Activated naive CD4-positive, alpha-beta T cell treated with anti-CD3 and anti-CD28 coated beads for 36 hours (primary cell): Measurements from ENCODE around the gene DIO1. TPM values are rescaled to one million over a fixed set of nuclear protein-coding genes. Genes with fewer than 3 reads are reported as not detected.

Experiments
- CTCF ChIA-PET: fragments of 350-600 bp; sonication (Branson Sonifier 250); formaldehyde crosslinking; loops from one replicate; lab custom pipeline; 2021; ENCODE audit warnings: antibody characterized with exemption; lab: Charles Lee
- DNase-seq: peaks from one replicate; pipeline ENCODE4 v3.0.0-alpha.2; 2020
- H3K27ac Mint-ChIP-seq: one replicate; pipeline ENCODE4 v1.8.0; 2021; ENCODE audit warnings: mild to moderate bottlenecking, mixed read lengths
- H3K27me3 Mint-ChIP-seq: one replicate; pipeline ENCODE4 v1.8.0; 2021; ENCODE audit warnings: low read depth, mixed read lengths
- H3K36me3 Mint-ChIP-seq: one replicate; pipeline ENCODE4 v1.8.0; 2021; ENCODE audit warnings: low read depth, mixed read lengths
- H3K4me1 Mint-ChIP-seq: one replicate; pipeline ENCODE4 v1.8.0; 2021; ENCODE audit warnings: low read depth, mixed read lengths
- H3K4me3 Mint-ChIP-seq: one replicate; pipeline ENCODE4 v1.8.0; 2021; ENCODE audit warnings: mild to moderate bottlenecking, moderate library complexity, mixed read lengths
- H3K9me3 Mint-ChIP-seq: one replicate; pipeline ENCODE4 v1.8.0; 2021; ENCODE audit warnings: mixed read lengths
- intact Hi-C: fragments of 100-400 bp; cut with micrococcal nuclease; formaldehyde crosslinking; loops from one replicate; pipeline ENCODE4 v1.15.1; 2023
- total RNA-seq, 2 experiments: library from RNA; stranded (reverse); gene quantifications; one replicate each; pipeline ENCODE4 v1.2.3, GENCODE V29; 2021

Gene DIO1
- total RNA-seq, 2 experiments from 2014 or later, result not detected

DNA sequence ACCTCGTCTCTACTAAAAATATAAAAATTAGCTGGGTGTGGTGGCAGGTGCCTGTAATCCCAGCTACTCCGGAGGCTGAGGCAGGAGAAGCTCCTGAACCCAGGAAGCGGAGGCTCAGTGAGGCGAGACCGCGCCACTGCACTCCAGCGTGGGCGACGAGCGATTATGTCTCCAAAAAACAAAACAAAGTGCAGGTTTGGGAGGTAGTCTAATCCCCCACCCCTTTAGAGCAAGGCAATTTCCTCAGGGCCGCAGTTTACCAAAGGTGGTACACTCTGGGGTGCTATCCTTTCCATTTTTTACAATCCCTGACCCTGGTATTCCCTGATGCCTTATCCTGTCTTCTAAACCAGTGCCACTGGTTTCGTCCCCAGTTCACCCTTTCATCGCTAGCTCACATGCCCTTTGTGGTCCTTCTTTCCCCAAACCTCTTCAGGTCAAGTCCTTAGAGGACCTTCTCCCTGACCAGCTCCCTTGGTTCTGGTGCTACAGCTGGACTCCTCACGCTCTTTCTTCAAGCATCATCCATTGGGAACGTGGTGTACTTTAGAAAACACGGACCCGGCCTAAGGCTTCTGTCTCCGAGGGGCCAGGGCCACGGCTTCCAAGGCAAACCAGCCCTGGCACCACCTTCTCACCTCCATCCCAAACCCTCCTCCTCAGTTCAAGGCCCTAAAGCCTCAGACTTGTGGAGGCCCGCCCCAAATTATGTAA, 50.6 kb downstream of the DIO1 start:
- Mint-ChIP-seq H3K9me3 (no peaks in the 10 kb centered on the region), H3K4me3 (peak overlapping the region; percentile 90), H3K27ac (peak overlapping the region; percentile 87), H3K27me3 (no peaks in the 10 kb centered on the region), H3K36me3 (peaks cover 11% of the 10 kb centered on the region), H3K4me1 (peaks cover 47% of the 10 kb centered on the region)
- intact Hi-C loops, result loop anchor here (1.0 to 5.0 kb wide), 7 partner anchors 255 to 858 kb away; partner anchors contain the start of genes CZIB, MAGOH, TTC22 and TTC4
- peak; percentile 16 for DNase-seq
- CTCF ChIA-PET, result interaction anchor here (0.6 to 3.3 kb wide), 7 partner anchors 10 to 105 kb away, joined by 3 to 23 read pairs (median 4); no protein-coding TSS in a partner anchor

DNA sequence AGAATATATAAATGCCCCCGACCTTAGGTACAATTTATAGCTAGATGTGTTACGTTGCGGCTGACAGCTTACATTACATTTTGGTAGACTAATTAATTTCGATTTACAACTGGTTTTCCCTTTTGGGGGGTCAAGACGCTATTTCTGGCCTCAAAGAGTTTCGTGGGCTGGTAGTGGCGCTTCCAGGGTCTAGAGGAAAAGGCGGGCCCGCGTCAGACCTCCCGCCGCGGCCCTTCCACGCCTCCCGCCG, 51.1 kb downstream of the DIO1 start:
- Mint-ChIP-seq H3K36me3 (peaks cover 10% of the 10 kb centered on the region), H3K9me3 (no peaks in the 10 kb centered on the region), H3K27ac (peak overlapping the region; percentile 87), H3K4me1 (peaks cover 47% of the 10 kb centered on the region), H3K27me3 (no peaks in the 10 kb centered on the region), H3K4me3 (peak overlapping the region; percentile 90)
- DNase-seq, result no peak
- CTCF ChIA-PET, result interaction anchor here (1.0 to 3.3 kb wide), 7 partner anchors 9 to 105 kb away, joined by 3 to 23 read pairs (median 8); partner anchors contain the start of gene YIPF1
- intact Hi-C loops, result loop anchor here (1.0 to 5.0 kb wide), 7 partner anchors 254 to 857 kb away; partner anchors contain the start of genes CZIB, MAGOH, TTC22 and TTC4

DNA sequence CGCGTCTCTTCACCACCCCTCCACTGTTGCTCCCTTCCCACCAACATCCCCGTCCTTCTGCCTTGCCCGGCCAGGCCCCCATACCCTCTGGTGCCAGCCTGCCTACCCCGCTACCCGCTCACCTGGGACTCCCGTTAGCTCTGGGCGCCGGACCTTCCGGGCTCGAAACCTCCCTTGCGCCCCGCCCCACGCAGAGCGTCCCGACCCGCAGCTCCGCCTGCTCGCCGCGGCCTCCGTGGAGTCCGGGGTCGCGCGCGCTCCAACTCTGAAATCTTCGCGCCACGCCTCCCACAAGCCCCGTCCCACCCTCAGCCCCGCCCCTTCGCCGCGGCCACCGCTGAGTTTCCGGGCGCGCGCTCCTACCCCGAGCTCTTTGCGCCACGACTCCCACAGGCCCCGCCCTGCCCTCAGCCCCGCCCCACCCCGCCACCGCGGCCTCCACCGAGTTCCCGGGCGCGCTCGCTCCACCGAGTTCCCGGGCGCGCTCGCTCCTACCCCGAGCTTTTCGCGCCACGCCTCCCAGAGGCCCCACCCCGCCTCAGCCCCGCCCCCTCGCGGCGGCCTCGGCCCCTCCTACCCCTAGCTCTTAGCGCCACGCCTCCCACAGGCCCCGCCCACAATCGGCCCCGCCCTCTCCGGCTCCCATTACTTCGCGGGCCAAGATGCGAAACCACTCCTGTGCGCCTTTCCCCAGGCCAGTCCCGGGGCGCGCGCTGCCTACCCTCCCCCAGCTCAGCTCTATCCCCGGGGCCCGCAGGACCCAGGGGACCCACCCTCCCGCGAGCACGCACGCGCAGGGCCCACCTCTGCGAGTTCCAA, 51.7 kb downstream of the DIO1 start, which contains the start of gene IFT25:
TSS of gene IFT25 (minus strand) at position 267 of the 819 bp plus-strand sequence. CDS start 5,617 bp downstream, outside the sequence.
- peak within 1 kb of the TSS; percentile 87 for H3K27ac Mint-ChIP-seq
- peak within 1 kb of the TSS; percentile 90 for H3K4me3 Mint-ChIP-seq
- H3K36me3 Mint-ChIP-seq, result peaks cover 8% of the 10 kb centered on the region
- intact Hi-C loops, result loop anchor here (1.0 to 5.0 kb wide), 11 partner anchors 56 to 857 kb away; partner anchors contain the start of genes CZIB, MAGOH, NDC1 and PARS2
- H3K27me3 Mint-ChIP-seq, result no peaks in the 10 kb centered on the region
- DNase-seq, result peak; percentile 99
- peaks cover 45% of the 10 kb centered on the region for H3K4me1 Mint-ChIP-seq
- CTCF ChIA-PET, result interaction anchor here (1.0 to 3.3 kb wide), 8 partner anchors 11 to 104 kb away, joined by 3 to 23 read pairs (median 6); partner anchors contain the start of gene YIPF1
- no peaks in the 10 kb centered on the region for H3K9me3 Mint-ChIP-seq

DNA sequence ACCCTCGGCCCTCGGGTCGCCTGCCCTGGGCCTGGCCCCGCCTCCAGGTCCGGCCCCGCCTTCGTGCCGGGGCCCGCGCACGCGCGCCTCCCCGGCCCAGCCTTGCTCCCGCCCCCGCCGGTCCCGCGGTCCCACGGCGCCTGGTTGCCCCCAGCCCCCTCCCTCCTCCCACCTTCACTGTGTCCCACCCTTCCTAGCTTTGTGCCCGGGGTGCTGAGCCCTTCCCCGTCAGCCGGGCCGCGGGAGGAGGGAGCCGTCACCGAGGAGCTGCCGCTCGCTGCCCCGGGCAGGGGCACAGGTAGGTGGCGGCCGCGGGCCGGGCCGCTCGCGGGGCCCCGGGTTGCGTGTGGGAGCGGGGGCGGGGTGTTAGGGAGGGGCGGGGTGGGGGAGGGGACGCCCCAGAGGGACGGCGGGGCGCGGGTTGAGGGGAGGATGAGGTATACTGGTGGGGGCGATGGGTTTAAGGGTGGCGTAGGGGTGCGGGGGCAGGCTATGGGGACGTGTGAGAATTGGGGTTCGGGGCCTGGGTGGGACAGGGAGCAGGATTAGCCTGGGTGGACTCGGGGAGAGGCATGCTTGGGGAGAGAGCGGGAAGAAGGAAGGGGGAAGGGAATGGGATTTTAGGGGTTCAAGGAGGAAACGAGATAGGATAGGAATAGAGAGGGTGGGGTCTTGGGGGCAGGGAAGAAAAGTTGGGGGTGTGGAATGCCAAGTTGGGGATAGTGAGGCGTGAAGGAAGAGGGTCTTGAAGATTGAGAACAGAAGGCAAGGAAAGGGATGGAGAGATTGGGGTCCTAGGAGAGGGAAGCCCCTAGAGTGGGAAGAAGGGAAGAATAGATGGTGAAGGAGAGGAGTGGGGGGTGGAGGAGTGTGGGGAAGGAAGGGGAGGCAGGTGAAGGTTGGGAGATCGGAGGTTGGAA, 52.5 kb downstream of the DIO1 start, which contains the start of gene LRRC42:
TSS of gene LRRC42 (plus strand) at position 99 of the 920 bp plus-strand sequence. CDS start 5,650 bp downstream, outside the sequence.
- no peaks in the 10 kb centered on the region for H3K9me3 Mint-ChIP-seq
- peak within 1 kb of the TSS; percentile 87 for H3K27ac Mint-ChIP-seq
- peaks cover 45% of the 10 kb centered on the region for H3K4me1 Mint-ChIP-seq
- H3K4me3 Mint-ChIP-seq, result peak within 1 kb of the TSS; percentile 90
- no peaks in the 10 kb centered on the region for H3K27me3 Mint-ChIP-seq
- CTCF ChIA-PET, result interaction anchor here (1.0 to 7.6 kb wide), 12 partner anchors 10 to 103 kb away, joined by 3 to 112 read pairs (median 6); partner anchors contain the start of gene YIPF1
- intact Hi-C loops, result loop anchor here (1.0 to 5.0 kb wide), 9 partner anchors 57 to 856 kb away; partner anchors contain the start of genes CZIB, MAGOH, NDC1 and PARS2
- peak; percentile 74 for DNase-seq
- peaks cover 8% of the 10 kb centered on the region for H3K36me3 Mint-ChIP-seq

DNA sequence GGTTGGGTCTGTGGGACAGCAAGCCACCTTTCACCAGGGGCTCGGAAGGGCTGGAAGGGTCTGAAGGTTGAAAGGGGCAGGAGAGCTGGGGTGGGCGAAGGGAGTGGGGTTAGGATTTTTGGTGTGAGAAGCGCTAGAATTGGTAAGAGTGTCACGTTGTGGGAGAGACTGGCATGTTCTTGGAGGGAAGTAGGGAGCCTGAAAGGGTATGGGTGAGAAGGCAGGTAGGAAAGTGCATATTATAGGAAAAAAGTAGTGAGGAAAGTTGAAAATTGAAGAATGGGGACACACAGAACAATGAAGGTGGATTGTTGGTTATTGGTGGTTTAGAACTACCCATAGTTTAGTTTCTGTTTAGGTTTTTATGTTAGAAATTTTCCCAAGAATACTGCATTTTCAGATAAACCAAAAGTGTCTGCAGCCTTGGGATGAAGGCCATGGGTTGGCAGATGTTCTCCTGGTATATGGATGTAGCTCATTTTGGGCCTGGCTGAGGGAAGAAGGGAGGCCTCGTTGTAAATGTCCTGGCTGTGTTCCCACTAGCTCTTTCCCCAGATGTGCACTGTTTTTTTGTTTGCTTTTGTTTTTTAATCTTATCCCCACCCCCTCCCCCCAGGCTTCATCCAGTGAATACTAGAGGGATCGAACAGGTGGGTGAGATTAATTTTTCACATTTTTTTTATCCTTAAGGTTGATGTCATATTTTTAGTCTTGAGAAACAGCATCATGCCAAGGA, 53.4 kb downstream of the DIO1 start:
- Mint-ChIP-seq H3K4me3 (peak overlapping the region; percentile 75), H3K36me3 (peaks cover 8% of the 10 kb centered on the region), H3K27ac (peak overlapping the region; percentile 59), H3K27me3 (no peaks in the 10 kb centered on the region), H3K4me1 (peaks cover 45% of the 10 kb centered on the region), H3K9me3 (no peaks in the 10 kb centered on the region)
- no peak for DNase-seq
- intact Hi-C loops, result loop anchor here (5.0 kb wide), 5 partner anchors 455 to 855 kb away; partner anchors contain the start of genes CZIB, MAGOH, TTC22 and TTC4
- CTCF ChIA-PET, result interaction anchor here (0.8 to 7.6 kb wide), 14 partner anchors 9 to 87 kb away, joined by 3 to 112 read pairs (median 4); no protein-coding TSS in a partner anchor

DNA sequence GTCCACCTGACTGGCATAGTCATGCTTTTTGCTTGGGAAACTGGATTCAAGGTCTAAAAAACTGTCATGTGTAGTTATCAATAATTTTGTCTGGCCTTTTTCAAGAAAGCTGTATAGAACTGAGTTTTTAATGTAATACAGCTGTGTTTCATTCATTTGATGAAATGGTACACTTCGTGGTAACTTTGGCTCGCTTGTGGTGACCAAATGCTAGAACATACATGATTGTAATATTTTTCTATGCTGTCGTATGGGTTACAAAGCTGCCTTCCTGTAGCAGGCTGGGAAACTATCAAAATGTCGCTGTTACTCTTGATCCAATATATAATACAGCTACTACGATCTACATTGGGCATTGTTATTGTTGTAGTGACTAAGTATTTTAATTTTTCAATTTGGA, 54.3 kb downstream of the DIO1 start:
- no peak overlapping the region for H3K4me3 Mint-ChIP-seq

DNA sequence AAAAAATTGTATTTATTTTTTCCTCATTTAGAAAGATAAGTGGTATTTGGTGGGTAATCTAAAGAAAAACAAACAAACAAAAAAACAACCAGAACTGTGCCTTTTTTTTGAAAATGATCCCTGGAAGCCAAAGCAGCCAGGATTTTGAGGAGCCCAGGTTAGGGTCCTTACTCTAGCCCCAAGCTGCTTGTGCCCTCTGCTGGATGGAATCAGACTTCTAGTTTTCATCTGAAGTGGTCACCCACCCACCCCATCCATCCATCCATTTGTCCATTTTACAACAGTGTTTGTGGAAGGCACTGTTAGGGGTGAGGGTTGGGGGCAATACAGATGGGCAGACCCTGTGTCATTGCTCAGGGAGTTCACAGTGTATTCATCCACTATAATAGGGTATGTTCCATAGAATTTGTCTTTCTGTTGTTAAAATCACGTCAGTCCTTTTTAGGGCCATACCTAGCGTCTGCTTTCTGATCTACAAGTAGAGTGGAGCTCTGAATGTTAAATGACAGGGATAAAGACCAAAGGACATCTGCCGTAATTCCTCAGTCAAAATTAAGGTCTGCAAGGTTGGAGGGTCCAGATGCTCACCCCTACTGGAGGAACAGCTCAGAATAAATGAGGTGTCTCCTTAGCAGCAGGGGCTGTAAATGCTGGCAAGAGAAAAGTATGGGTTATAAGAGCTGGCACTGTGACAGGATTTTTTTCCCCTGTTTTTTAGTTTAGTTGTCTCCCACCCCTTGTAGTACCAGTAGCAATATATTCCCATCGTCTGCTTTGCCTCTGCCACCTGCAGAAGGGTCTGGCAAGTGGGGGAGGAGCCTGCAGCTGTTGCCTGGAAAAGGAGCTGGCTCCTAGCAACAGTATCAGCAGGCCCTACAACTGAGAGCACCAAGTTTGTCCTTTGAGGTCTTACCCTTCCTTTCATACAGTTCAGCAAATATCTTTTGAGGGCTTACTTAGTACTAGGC, 55.3 kb downstream of the DIO1 start:
- peak; percentile 60 for DNase-seq
- no peak overlapping the region for H3K27ac Mint-ChIP-seq
- intact Hi-C loops, result loop anchor here (1.0 to 5.0 kb wide), 7 partner anchors 71 to 853 kb away; partner anchors contain the start of genes CZIB, MAGOH, TTC22 and TTC4

More for the DNA sequence above, 54.3 kb downstream of the DIO1 start:
- intact Hi-C loops, result loop anchor here (5.0 kb wide), 5 partner anchors 454 to 854 kb away; partner anchors contain the start of genes CZIB, MAGOH, TTC22 and TTC4
- no peaks in the 10 kb centered on the region for H3K27me3 Mint-ChIP-seq
- no peaks in the 10 kb centered on the region for H3K9me3 Mint-ChIP-seq
- CTCF ChIA-PET, result interaction anchor here (0.6 to 7.6 kb wide), 15 partner anchors 8 to 906 kb away, joined by 3 to 112 read pairs (median 5); partner anchors contain the start of gene YIPF1
- DNase-seq, result no peak
- peaks cover 35% of the 10 kb centered on the region for H3K4me1 Mint-ChIP-seq
- H3K27ac Mint-ChIP-seq, result no peak overlapping the region
- H3K36me3 Mint-ChIP-seq, result peaks cover 10% of the 10 kb centered on the region

DNA sequence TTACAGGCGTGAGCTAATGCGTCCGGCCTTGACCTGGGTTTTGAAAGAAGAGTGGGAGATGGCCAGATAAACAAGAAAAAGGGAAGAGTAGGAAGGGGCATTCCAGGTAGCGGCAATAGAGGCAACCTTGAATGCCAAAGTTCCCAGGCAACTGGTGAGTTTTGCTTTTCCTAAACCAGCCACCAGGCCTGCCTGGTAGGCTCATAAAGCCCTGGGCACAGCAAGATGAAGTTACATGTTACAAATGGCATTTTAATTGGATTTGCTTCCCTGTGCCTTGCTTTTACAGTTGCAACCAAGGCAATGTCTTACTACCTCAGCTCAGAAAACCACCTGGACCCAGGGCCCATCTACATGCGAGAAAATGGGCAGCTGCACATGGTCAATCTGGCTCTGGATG, 57.7 kb downstream of the DIO1 start:
- H3K4me1 Mint-ChIP-seq, result peaks cover 23% of the 10 kb centered on the region
- H3K4me3 Mint-ChIP-seq, result no peak overlapping the region
- CTCF ChIA-PET, result interaction anchor here (7.6 kb wide), 1 partner anchor 91 kb away, joined by 112 read pairs; no protein-coding TSS in a partner anchor
- H3K27me3 Mint-ChIP-seq, result no peaks in the 10 kb centered on the region
- H3K27ac Mint-ChIP-seq, result no peak overlapping the region
- H3K9me3 Mint-ChIP-seq, result no peaks in the 10 kb centered on the region
- no peak for DNase-seq
- peaks cover 2% of the 10 kb centered on the region for H3K36me3 Mint-ChIP-seq
- intact Hi-C loops, result no loop called here

More for the DNA sequence above, 55.3 kb downstream of the DIO1 start:
- peaks cover 5% of the 10 kb centered on the region for H3K36me3 Mint-ChIP-seq
- H3K4me1 Mint-ChIP-seq, result peaks cover 26% of the 10 kb centered on the region
- H3K4me3 Mint-ChIP-seq, result no peak overlapping the region
- H3K27me3 Mint-ChIP-seq, result no peaks in the 10 kb centered on the region
- CTCF ChIA-PET, result interaction anchor here (0.6 to 7.6 kb wide), 17 partner anchors 7 to 112 kb away, joined by 3 to 112 read pairs (median 5); partner anchors contain the start of gene YIPF1
- H3K9me3 Mint-ChIP-seq, result no peaks in the 10 kb centered on the region

DNA sequence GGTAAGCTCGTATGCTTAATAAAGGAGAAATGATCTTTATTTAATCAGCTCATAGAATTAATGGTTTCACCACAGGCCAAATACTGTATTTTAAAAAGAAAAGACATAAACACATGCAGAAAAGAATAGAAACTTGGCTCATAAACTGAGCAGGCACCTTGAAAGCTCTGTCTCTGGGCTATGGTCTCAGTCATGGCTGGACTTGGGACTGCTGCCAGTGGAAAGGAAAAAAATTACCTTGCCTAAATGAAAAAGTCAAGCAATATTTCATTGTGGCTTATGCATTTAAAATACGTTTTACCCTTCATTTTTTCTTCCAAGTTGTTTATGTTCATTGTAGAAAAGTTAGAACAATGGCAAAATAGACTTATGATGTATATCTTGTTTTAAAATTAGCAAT, 60.1 kb downstream of the DIO1 start:
- Mint-ChIP-seq H3K27ac (no peak overlapping the region), H3K36me3 (peaks cover 2% of the 10 kb centered on the region)

More for the DNA sequence above, 60.1 kb downstream of the DIO1 start:
- DNase-seq, result no peak
- no peak overlapping the region for H3K4me3 Mint-ChIP-seq
- no peaks in the 10 kb centered on the region for H3K27me3 Mint-ChIP-seq
- H3K4me1 Mint-ChIP-seq, result peaks cover 13% of the 10 kb centered on the region
- H3K9me3 Mint-ChIP-seq, result no peaks in the 10 kb centered on the region
- intact Hi-C loops, result no loop called here
- CTCF ChIA-PET, result interaction anchor here (0.9 to 7.6 kb wide), 3 partner anchors 9 to 94 kb away, joined by 3 to 112 read pairs (median 3); no protein-coding TSS in a partner anchor
